ENCODE measurements around the gene COX18.

GRCh38 chr4:73092868-73093267 lies 23.4 kb upstream of the COX18 start:
- TF ChIP-seq, protein P1, sequence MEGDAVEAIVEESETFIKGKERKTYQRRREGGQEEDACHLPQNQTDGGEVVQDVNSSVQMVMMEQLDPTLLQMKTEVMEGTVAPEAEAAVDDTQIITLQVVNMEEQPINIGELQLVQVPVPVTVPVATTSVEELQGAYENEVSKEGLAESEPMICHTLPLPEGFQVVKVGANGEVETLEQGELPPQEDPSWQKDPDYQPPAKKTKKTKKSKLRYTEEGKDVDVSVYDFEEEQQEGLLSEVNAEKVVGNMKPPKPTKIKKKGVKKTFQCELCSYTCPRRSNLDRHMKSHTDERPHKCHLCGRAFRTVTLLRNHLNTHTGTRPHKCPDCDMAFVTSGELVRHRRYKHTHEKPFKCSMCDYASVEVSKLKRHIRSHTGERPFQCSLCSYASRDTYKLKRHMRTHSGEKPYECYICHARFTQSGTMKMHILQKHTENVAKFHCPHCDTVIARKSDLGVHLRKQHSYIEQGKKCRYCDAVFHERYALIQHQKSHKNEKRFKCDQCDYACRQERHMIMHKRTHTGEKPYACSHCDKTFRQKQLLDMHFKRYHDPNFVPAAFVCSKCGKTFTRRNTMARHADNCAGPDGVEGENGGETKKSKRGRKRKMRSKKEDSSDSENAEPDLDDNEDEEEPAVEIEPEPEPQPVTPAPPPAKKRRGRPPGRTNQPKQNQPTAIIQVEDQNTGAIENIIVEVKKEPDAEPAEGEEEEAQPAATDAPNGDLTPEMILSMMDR (IDR thresholded peaks at IDR 0.05; ENCODE audit: insufficient read depth, low read length, poor library complexity, severe bottlenecking), result no peak
- TF ChIP-seq EZH2phosphoT487 (conservative IDR thresholded peaks at IDR 0.05; ENCODE audit: low read length), result no peak
